Islet precursor cell (in vitro differentiated cells): Measurements from ENCODE around the gene PDLIM7.

ENCODE experiments used
- DNase-seq: peaks from one replicate; pipeline ENCODE4 v3.0.0-alpha.2; 2018

PDLIM7 gene

GRCh38 chr5:177472460-177473442, 24.7 kb downstream of the PDLIM7 start:
- DNase-seq = no peak

GRCh38 chr5:177471610-177472356, 25.6 kb downstream of the PDLIM7 start:
- DNase-seq = no peak

DNA sequence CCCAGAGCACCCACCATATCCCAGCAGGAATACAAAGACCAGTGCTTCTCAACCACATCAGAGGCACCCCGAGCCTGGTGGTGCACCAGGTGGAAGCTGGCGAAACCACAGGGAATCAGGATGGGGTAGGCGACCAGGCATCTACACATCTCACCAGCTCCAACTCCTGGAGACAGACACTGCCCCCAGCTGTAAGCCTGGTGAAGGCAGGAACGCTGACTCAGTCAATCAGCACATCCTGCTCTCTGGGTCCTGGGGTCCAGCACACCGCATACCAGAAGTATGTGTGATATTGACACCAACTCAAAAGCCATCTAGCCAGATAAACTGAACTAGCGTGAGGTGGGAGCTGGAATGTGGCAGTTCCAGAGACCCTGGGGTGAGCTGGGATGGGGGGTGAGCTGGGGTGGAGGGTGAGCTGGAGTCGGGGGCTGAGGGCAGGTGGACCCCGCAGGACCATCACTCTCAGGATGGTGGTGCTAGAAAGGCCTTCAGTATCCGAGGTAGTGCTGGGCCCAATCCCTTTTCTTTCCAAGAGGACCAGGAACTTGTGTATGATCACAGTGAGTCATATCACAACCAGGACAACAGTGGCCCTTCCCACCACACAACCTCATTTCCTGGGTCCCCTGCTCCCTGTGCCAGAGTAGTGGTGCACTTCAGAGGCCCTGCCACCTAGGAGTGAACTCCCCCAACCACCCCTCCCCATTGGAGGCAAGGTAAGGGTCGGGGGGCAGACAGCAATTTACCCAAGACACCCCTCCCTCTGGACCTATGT, 26.5 kb downstream of the PDLIM7 start:
- DNase-seq = no peak

GRCh38 chr5:177469750-177470525, 27.5 kb downstream of the PDLIM7 start:
- DNase-seq = no peak

- no peak for DNase-seq
These were observed 28.4 kb downstream of the PDLIM7 start for GRCh38 chr5:177468685-177469628.

DNA sequence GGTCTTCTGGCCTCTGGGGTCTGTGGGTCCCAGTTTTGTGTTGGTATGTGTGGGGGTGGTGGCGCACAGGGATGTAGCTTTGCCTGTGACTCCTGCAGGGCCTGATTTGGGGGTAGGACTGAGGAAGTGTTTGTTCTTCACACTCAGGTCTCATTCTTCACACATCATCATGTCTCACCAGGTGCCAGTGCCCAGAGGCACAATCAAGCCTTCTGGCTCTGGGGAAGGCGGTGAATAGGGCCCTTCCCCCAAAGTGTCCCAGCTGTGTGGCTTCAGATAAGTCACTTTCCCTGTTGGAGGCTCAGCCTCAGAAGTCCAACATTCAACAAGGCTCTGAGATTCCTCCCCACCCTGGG, 29.1 kb downstream of the PDLIM7 start:
- no peak for DNase-seq

- DNase-seq = no peak
These were observed 30.0 kb downstream of the PDLIM7 start for GRCh38 chr5:177467436-177467835.

DNA sequence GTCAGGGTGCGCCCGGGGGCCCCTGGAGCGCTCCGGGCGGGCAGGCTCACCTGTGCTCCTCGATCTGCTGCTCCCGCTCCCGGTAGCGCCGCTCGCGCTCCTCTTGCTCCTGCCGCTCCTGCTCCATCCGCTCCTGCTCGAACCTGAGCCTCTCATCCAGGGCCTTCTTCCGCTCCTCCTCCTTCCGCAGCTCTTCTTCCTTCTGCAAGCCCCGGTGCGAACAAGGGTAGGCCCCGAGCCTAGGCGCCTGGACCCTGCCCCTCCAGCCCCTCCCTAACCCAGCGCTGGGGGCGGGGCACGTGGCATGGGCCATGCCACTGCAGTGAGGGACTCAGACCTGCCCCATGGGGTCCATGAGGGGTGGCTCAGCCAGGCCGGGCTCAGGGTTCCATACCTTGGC, 30.5 kb downstream of the PDLIM7 start:
- no peak for DNase-seq

- DNase-seq = no peak
These were observed 32.4 kb downstream of the PDLIM7 start for GRCh38 chr5:177465044-177465443.

- DNase-seq = no peak
These were observed 35.3 kb downstream of the PDLIM7 start for GRCh38 chr5:177462021-177462670.

GRCh38 chr5:177459819-177460628, 37.4 kb downstream of the PDLIM7 start:
- DNase-seq = no peak

DNA sequence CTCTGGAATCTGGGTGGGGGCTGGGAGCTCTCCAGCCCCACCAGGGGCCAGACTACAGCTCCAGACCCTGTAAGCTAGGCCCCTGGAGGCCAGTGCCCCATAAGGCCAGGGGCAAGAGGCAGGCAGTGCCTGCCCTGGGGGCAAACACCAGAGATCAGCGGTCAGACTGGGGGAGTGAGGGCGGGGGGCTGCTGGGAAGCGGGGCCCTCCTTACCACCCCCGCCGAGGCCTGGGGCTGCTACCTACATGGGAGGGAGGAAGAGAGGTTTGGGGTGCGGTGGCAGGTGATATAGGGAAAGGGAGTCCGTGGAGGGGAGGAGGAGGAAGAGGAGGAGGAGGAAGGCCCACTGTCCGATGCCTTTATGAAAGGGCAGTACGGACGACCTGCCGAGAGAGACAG, 38.0 kb downstream of the PDLIM7 start:
- no peak for DNase-seq

DNA sequence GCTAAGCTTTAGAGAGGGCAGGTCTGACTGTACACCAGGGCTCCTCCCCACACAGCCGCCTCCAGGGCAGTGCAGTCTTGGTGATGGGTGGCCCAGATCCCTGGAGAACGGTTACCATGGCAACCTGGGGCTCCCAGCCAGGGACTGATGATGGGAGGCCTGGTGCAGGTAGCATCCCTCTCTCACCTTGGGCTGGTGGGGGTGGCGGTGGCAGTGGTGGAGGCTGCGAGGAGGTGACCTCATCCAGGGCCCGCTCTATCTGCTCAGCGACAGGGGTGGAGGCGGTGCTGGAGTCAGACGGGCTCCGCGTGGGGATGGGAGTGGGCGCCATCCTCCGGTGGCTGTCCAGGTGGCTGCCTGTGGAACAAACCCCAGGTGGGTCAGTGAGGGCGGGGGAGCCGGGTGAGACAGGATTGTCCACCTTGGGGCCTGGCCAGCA, 38.5 kb downstream of the PDLIM7 start:
- DNase-seq = peak; percentile 86

- DNase-seq = no peak
These were observed 39.3 kb downstream of the PDLIM7 start for GRCh38 chr5:177457852-177458681.

DNA sequence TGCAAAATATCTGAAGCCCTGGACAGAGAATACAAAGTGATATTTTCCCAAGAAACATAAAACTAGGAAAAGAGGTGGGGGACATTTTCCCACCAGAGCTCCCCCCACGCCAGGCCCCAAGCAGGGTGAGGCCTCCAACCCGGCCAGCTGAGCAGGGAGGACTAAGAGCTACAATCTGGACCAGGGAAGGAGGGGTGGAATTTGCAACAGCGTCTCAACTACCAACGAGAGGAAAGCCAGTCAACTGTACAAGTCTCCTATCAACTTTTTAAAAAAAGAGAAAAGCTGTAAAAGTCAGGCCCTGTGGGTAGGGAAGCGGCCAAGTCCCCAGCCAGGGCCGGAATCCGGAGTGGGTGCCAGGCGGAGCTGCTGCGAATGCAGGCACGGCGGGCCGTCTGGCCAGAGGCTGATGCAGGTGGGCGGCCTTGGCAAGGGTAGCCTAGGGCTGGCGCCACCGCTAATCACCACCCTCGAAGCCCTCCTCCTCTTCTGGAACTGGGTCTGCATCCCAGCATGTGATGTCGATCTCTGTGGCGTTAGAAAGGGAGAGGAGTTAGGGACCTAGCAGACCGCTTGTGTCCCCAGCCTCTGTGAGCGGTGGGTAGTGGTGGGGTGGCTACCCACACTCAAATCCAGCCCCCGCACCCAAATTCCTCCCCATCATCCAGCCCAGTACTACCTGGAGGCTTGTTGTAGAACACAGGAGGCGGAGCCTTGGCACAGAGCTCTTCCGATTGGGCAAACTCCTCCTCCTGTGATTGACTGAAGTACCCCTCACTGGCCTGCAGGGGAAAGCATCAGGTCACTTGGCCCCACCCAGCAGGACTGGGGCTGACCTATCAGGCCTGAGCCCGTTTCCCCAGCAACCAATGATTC, 40.2 kb downstream of the PDLIM7 start:
- peak; percentile 98 for DNase-seq

GRCh38 chr5:177456591-177456964, 40.8 kb downstream of the PDLIM7 start:
- DNase-seq = no peak

DNA sequence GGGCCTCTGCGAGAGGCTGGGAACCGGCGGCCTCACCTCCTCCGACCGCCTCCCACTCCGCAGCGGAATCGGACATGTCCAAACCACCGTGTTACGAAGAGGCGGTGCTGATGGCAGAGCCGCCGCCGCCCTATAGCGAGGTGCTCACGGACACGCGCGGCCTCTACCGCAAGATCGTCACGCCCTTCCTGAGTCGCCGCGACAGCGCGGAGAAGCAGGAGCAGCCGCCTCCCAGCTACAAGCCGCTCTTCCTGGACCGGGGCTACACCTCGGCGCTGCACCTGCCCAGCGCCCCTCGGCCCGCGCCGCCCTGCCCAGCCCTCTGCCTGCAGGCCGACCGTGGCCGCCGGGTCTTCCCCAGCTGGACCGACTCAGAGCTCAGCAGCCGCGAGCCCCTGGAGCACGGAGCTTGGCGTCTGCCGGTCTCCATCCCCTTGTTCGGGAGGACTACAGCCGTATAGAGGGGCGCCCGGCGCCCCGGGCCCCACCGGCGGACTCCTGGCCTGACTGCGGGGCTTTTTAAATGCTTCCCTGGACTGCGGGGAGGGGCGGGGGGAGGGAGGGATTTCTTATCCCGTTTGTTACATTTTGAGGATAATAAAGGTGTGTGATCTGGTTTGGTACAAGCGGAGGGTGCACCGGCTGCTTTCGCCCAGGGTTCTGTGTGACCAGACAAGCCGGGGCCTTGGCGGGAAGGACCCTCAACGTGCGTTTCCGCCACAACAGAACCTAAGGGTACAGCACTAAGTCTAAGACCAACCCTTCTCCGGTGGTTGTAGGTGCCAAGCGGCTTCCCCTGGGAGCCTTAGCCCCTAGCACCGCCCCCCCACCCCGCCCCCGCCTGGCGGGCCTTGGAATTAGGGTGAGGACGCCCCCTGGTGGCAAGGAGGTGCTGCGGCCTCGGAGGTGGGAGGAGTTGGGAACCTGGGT, 41.5 kb downstream of the PDLIM7 start:
- DNase-seq = peak; percentile 96
